GM12878 (cell line): Measurements from ENCODE around the gene NTN1. TPM values are rescaled to one million over a fixed set of nuclear protein-coding genes. Genes with fewer than 3 reads are reported as not detected.

Experiments
- MTA3 ChIP-seq: IDR thresholded peaks from 2 replicates; pipeline ENCODE4 v1.6.1; 2012; ENCODE audit warnings: low read length, inconsistent platforms, borderline replicate concordance
- SIX5 ChIP-seq: IDR thresholded peaks from 2 replicates; pipeline ENCODE4 v1.6.1; 2011; ENCODE audit warnings: mild to moderate bottlenecking, low read depth, low read length, moderate library complexity; ENCODE audit not compliant: severe bottlenecking
- polyA plus RNA-seq, 11 experiments: library from polyadenylated mRNA; depleted of rRNA in 4 of 11; unstranded in 6 of 11; stranded (reverse) in 5 of 11; fragments of >200 nt; fragmentation: Nextera tagmentation in 4 of 11; fragmentation: Illumina TruSeq in 1 of 11; extraction: Ambion mirVana in 4 of 11; extraction: Trizol in 1 of 11; gene quantifications; 1 replicate in 1 of 11; 2 replicates in 10 of 11; pipeline versions ENCODE4 v1.2.1 to v1.2.3, GENCODE V29; 2011 to 2016; ENCODE audit warnings: inconsistent platforms in 2 of 11, missing spikeins in 2 of 11, low read depth in 1 of 11
- total RNA-seq, 4 experiments: library from RNA; depleted of rRNA in 3 of 4; stranded (reverse); fragments of >200 nt in 3 of 4; fragmentation: Illumina TruSeq in 1 of 4; extraction: Trizol in 1 of 4; gene quantifications; 2 replicates each; pipeline versions ENCODE4 v1.2.1 to v1.2.3, GENCODE V29; 2013 to 2021
- TF ChIP-seq, protein P1 (sequence below): fragments of 450-650 bp; IDR thresholded peaks from 2 replicates; pipeline ENCODE4 v1.6.1; 2016; ENCODE audit warnings: mild to moderate bottlenecking
- TF ChIP-seq, protein P2 (sequence below): fragments of 450-650 bp; IDR thresholded peaks from 2 replicates; pipeline ENCODE4 v1.6.1; 2017; ENCODE audit warnings: antibody characterized with exemption, mild to moderate bottlenecking, moderate library complexity
- TF ChIP-seq, protein P3 (sequence below): fragments of 450-650 bp; IDR thresholded peaks from 2 replicates; pipeline ENCODE4 v1.6.1; 2018; ENCODE audit warnings: mild to moderate bottlenecking, low read depth, moderate library complexity; ENCODE audit not compliant: partially characterized antibody

NTN1 gene
- total and polyA plus RNA-seq, 10 of the 15 experiments (the other 5 are each of a cell fraction or from before 2014, with no cell fraction given), result 0.02 to 0.89 (median 0.35) TPM

DNA sequence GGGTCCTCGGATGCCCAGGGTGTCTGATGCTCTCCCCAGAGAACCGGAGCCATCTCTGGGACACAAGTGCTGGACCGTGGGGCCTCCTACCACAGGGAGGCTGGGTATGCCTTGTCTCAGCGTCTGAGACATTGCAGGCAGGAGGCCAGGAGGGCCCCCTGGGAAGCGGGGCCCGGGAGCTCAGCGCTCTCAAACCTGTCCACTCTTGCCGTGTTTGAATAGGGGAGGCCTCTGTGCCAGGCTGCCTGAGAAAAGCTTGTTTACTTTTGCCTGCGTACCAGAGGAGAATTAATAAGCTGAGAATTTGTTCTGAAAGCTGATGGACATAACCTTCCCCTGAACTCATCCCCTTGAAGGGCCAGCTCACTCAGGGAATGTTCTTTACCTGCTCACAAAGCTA lies 163.8 kb downstream of the NTN1 start (continued):
- no peak for TF ChIP-seq SIX5
- TF ChIP-seq, protein P1, sequence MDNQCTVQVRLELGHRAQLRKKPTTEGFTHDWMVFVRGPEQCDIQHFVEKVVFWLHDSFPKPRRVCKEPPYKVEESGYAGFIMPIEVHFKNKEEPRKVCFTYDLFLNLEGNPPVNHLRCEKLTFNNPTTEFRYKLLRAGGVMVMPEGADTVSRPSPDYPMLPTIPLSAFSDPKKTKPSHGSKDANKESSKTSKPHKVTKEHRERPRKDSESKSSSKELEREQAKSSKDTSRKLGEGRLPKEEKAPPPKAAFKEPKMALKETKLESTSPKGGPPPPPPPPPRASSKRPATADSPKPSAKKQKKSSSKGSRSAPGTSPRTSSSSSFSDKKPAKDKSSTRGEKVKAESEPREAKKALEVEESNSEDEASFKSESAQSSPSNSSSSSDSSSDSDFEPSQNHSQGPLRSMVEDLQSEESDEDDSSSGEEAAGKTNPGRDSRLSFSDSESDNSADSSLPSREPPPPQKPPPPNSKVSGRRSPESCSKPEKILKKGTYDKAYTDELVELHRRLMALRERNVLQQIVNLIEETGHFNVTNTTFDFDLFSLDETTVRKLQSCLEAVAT, result no peak
- TF ChIP-seq, protein P2, sequence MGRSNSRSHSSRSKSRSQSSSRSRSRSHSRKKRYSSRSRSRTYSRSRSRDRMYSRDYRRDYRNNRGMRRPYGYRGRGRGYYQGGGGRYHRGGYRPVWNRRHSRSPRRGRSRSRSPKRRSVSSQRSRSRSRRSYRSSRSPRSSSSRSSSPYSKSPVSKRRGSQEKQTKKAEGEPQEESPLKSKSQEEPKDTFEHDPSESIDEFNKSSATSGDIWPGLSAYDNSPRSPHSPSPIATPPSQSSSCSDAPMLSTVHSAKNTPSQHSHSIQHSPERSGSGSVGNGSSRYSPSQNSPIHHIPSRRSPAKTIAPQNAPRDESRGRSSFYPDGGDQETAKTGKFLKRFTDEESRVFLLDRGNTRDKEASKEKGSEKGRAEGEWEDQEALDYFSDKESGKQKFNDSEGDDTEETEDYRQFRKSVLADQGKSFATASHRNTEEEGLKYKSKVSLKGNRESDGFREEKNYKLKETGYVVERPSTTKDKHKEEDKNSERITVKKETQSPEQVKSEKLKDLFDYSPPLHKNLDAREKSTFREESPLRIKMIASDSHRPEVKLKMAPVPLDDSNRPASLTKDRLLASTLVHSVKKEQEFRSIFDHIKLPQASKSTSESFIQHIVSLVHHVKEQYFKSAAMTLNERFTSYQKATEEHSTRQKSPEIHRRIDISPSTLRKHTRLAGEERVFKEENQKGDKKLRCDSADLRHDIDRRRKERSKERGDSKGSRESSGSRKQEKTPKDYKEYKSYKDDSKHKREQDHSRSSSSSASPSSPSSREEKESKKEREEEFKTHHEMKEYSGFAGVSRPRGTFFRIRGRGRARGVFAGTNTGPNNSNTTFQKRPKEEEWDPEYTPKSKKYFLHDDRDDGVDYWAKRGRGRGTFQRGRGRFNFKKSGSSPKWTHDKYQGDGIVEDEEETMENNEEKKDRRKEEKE, result no peak
- TF ChIP-seq, protein P3, sequence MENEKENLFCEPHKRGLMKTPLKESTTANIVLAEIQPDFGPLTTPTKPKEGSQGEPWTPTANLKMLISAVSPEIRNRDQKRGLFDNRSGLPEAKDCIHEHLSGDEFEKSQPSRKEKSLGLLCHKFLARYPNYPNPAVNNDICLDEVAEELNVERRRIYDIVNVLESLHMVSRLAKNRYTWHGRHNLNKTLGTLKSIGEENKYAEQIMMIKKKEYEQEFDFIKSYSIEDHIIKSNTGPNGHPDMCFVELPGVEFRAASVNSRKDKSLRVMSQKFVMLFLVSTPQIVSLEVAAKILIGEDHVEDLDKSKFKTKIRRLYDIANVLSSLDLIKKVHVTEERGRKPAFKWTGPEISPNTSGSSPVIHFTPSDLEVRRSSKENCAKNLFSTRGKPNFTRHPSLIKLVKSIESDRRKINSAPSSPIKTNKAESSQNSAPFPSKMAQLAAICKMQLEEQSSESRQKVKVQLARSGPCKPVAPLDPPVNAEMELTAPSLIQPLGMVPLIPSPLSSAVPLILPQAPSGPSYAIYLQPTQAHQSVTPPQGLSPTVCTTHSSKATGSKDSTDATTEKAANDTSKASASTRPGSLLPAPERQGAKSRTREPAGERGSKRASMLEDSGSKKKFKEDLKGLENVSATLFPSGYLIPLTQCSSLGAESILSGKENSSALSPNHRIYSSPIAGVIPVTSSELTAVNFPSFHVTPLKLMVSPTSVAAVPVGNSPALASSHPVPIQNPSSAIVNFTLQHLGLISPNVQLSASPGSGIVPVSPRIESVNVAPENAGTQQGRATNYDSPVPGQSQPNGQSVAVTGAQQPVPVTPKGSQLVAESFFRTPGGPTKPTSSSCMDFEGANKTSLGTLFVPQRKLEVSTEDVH, result no peak
- no peak for TF ChIP-seq MTA3
